K562 (cell line): ENCODE measurements around the gene ARMH4. TPM values are rescaled to one million over a fixed set of nuclear protein-coding genes. Genes with fewer than 3 reads are reported as not detected.

Experiments
- ATF1 ChIP-seq, 2 experiments: fragments of 450-650 bp in 1 of 2; IDR thresholded peaks; 2 replicates each; pipeline ENCODE4 v1.6.1; 2016; ENCODE audit warnings: missing compliant biosample characterization in 1 of 2, missing genetic modification characterization in 1 of 2
- BRD9 ChIP-seq: fragments of 450-650 bp; IDR thresholded peaks from 2 replicates; pipeline ENCODE4 v1.6.1; 2018; ENCODE audit warnings: low read depth; ENCODE audit not compliant: partially characterized antibody
- E4F1 ChIP-seq: fragments of 250-450 bp; sonication (Bioruptor Pico); IDR thresholded peaks from 2 replicates; pipeline ENCODE4 v1.5.0; 2021; ENCODE audit warnings: mild to moderate bottlenecking, borderline replicate concordance
- EP300 ChIP-seq: IDR thresholded peaks from 2 replicates; pipeline ENCODE4 v1.6.1; 2012; ENCODE audit warnings: low read length, improper control_type of control experiment
- FIP1L1 ChIP-seq: fragments of 200-400 bp; formaldehyde crosslinking; IDR thresholded peaks from 2 replicates; pipeline ENCODE4 v1.6.1; 2018; ENCODE audit warnings: mild to moderate bottlenecking, low read depth, low read length; ENCODE audit not compliant: poor library complexity, severe bottlenecking
- KAT7 ChIP-seq: sonication (generic); formaldehyde crosslinking; IDR thresholded peaks from 2 replicates; pipeline ENCODE4 v1.8.0; 2022; ENCODE audit warnings: missing genetic modification reagents, mild to moderate bottlenecking, borderline replicate concordance
- MAFG ChIP-seq: fragments of 450-650 bp; conservative IDR thresholded peaks from 2 replicates; pipeline ENCODE4 v1.6.1; 2016; ENCODE audit warnings: missing genetic modification characterization, missing compliant biosample characterization
- TFAP4 ChIP-seq: sonication (generic); formaldehyde crosslinking; IDR thresholded peaks from 2 replicates; pipeline ENCODE4 v1.8.0; 2022; ENCODE audit warnings: missing genetic modification reagents, mild to moderate bottlenecking, moderate library complexity, borderline replicate concordance
- polyA plus RNA-seq, 8 experiments: library from polyadenylated mRNA; depleted of rRNA in 4 of 8; stranded (reverse) in 5 of 8; unstranded in 3 of 8; fragments of >200 nt; fragmentation: Nextera tagmentation in 2 of 8; fragmentation: Illumina TruSeq in 1 of 8; extraction: Ambion mirVana in 2 of 8; extraction: Trizol in 1 of 8; gene quantifications; 2 replicates each; pipeline versions ENCODE4 v1.2.1 to v1.2.3, GENCODE V29; 2011 to 2014; ENCODE audit warnings: inconsistent platforms in 1 of 8, missing spikeins in 1 of 8
- total RNA-seq, 7 experiments: library from RNA; depleted of rRNA in 6 of 7; stranded (reverse); fragments of >200 nt in 6 of 7; fragmentation: Illumina TruSeq in 2 of 7; extraction: Trizol in 2 of 7; gene quantifications; 2 replicates each; pipeline versions ENCODE4 v1.2.1 to v1.2.3, GENCODE V29; 2011 to 2021; ENCODE audit warnings: low replicate concordance in 1 of 7

ARMH4 gene
- total and polyA plus RNA-seq, 9 of the 15 experiments (the other 6 are each of a cell fraction or from before 2014, with no cell fraction given), result 0.06 to 0.98 (median 0.07) TPM; not detected in 2

GRCh38 chr14:57960946-57961785, 190.8 kb downstream of the ARMH4 start (continued):
- TF ChIP-seq E4F1 (CRISPR knock-in tag) (no peak), EP300 (no peak), FIP1L1 (no peak), MAFG (no peak), TFAP4 (CRISPR knock-in tag) (no peak), BRD9 (no peak), KAT7 (CRISPR knock-in tag) (no peak), ATF1 (CRISPR knock-in tag; IDR thresholded peaks at IDR 0.05) (no peak), ATF1 (tag; IDR thresholded peaks at IDR 0.05) (no peak)
